ENCODE measurements around the gene RPTOR.

RPTOR gene

GRCh38 chr17:80729761-80730160 lies 185.1 kb downstream of the RPTOR start:
- no peak overlapping the region for H3K4me3 ChIP-seq (ENCODE audit: control insufficient read depth, low read depth, low read length)
- TF ChIP-seq CTCF (IDR thresholded peaks at IDR 0.05; ENCODE audit: control insufficient read depth, insufficient read depth, low read depth, low read length, missing control alignments), result no peak
- no peak for DNase-seq (ENCODE audit: low read depth)

GRCh38 chr17:80730739-80731138 lies 186.1 kb downstream of the RPTOR start:
- no peak for TF ChIP-seq CTCF (IDR thresholded peaks at IDR 0.05; ENCODE audit: control insufficient read depth, insufficient read depth, low read depth, low read length, missing control alignments)
- H3K4me3 ChIP-seq (ENCODE audit: control insufficient read depth, low read depth, low read length), result no peak overlapping the region
- no peak for DNase-seq (ENCODE audit: low read depth)

GRCh38 chr17:80731323-80731722 lies 186.7 kb downstream of the RPTOR start:
- H3K4me3 ChIP-seq (ENCODE audit: control insufficient read depth, low read depth, low read length), result no peak overlapping the region
- no peak for DNase-seq (ENCODE audit: low read depth)
- TF ChIP-seq CTCF (IDR thresholded peaks at IDR 0.05; ENCODE audit: control insufficient read depth, insufficient read depth, low read depth, low read length, missing control alignments), result no peak

DNA sequence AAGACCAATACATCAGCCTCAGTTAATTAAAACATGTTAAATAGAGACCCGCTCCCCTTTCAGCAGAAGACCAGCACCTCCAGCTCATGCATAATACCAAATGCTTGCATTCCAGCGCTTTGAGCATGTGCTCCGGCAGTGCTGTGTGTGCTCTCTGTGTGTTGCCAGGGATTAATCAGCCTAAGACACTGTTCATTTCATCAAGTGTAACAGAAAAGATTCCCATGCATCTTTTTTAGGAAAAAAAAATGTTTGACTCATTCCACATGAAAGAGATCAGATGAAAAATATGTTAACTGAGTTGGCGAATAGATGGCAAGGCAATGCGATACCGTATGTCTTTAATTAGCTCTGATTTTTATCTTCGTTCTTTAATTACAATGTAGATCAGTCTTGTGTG lies 187.6 kb downstream of the RPTOR start:
- no peak for TF ChIP-seq CTCF (IDR thresholded peaks at IDR 0.05; ENCODE audit: control insufficient read depth, insufficient read depth, low read depth, low read length, missing control alignments)
- H3K4me3 ChIP-seq (ENCODE audit: control insufficient read depth, low read depth, low read length), result no peak overlapping the region
- peak; percentile 51 for DNase-seq (ENCODE audit: low read depth)

DNA sequence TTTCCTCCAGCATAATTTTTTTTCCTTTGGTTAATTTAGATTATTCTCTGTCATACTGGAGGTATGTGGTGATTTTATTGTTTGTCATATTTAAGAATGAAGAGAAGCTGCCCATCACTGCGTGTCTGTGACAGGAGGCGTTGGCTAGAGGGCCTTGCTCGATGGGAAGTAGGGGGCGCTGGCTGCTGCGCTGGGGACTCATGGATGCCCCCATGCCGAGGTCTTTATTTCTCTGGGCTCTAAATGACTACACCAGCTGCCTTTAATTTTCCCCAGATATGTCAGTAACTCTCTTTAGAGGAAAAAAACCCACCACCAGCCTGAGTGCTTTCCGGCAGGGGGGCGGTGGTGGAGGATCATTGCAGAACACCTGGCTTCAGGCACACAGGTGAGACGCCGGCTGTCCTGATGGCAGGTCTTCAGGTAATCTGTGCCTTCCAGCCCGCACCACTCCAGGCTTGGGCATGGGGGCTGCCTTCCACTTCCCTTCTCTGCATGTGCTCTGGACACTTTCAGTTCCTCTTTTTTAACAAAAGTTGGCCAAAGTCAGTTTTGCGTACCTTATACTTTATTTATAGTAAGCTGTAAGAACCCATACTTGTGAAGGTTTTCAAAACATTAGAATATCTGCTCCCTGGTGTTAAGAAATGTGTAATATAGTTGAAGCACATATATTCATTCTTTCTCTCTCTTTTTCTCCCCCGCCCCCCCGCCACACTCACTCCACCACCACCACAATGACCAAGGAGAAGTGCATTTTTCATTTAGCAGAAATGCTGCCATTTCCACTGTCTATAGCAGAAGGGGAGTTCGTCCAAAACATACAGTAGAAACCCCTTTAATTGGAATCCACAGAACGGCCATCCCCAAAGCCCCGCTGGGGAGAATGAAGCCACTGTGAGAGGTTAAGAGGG lies 192.7 kb downstream of the RPTOR start:
- no peak overlapping the region for H3K4me3 ChIP-seq (ENCODE audit: control insufficient read depth, low read depth, low read length)
- no peak for TF ChIP-seq CTCF (IDR thresholded peaks at IDR 0.05; ENCODE audit: control insufficient read depth, insufficient read depth, low read depth, low read length, missing control alignments)
- DNase-seq (ENCODE audit: low read depth), result no peak

GRCh38 chr17:80738020-80738808 lies 193.6 kb downstream of the RPTOR start:
- no peak for TF ChIP-seq CTCF (IDR thresholded peaks at IDR 0.05; ENCODE audit: control insufficient read depth, insufficient read depth, low read depth, low read length, missing control alignments)
- no peak overlapping the region for H3K4me3 ChIP-seq (ENCODE audit: control insufficient read depth, low read depth, low read length)
- DNase-seq (ENCODE audit: low read depth), result no peak
